ENCODE results near the gene CDKN1B. TPM values are rescaled to one million over a fixed set of nuclear protein-coding genes. Genes with fewer than 3 reads are reported as not detected.

Gene CDKN1B
- total RNA-seq: 23.6 to 28.3 TPM (median 25.0 TPM) in 3 replicates

GRCh38 chr12:12716793-12717585 lies at the start of gene CDKN1B:
Gene CDKN1B, plus strand, starts transcription at chr12:12717368. Its CDS starts 472 bp downstream, at chr12:12717840.
- peak within 1 kb of the TSS; percentile 95 for H3K27ac Mint-ChIP-seq
- peaks cover 53% of the 10 kb centered on the region for H3K4me1 Mint-ChIP-seq
- no peak for TF ChIP-seq CTCF (IDR thresholded peaks at IDR 0.05; ENCODE audit: unreplicated experiment)
- no peaks in the 10 kb centered on the region for H3K9me3 Mint-ChIP-seq
- H3K4me3 Mint-ChIP-seq: peak within 1 kb of the TSS; percentile 99
- DNase-seq (ENCODE audit: low spot score in 2 of 2, unreplicated experiment in 2 of 2): peak; percentile 63 to 75
- H3K27me3 Mint-ChIP-seq (ENCODE audit: low read depth): no peaks in the 10 kb centered on the region
- peaks cover 9% of the 10 kb centered on the region for H3K36me3 Mint-ChIP-seq

GRCh38 chr12:12668005-12668404 lies 49.2 kb upstream of the CDKN1B start:
- TF ChIP-seq CTCF (IDR thresholded peaks at IDR 0.05; ENCODE audit: unreplicated experiment): no peak
- Mint-ChIP-seq H3K9me3 (no peaks in the 10 kb centered on the region), H3K36me3 (no peaks in the 10 kb centered on the region), H3K27me3 (ENCODE audit: low read depth) (no peaks in the 10 kb centered on the region), H3K4me1 (peaks cover 2% of the 10 kb centered on the region), H3K4me3 (no peak overlapping the region), H3K27ac (no peak overlapping the region)
- no peak for DNase-seq (ENCODE audit: low spot score in 2 of 2, unreplicated experiment in 2 of 2)

GRCh38 chr12:12669020-12669419 lies 48.1 kb upstream of the CDKN1B start:
- no peak for TF ChIP-seq CTCF (IDR thresholded peaks at IDR 0.05; ENCODE audit: unreplicated experiment)
- no peak for DNase-seq (ENCODE audit: low spot score in 2 of 2, unreplicated experiment in 2 of 2)

GRCh38 chr12:12671850-12672660 lies 45.1 kb upstream of the CDKN1B start:
- Mint-ChIP-seq H3K4me3 (no peak overlapping the region), H3K27me3 (ENCODE audit: low read depth) (no peaks in the 10 kb centered on the region), H3K9me3 (no peaks in the 10 kb centered on the region), H3K36me3 (no peaks in the 10 kb centered on the region), H3K4me1 (no peaks in the 10 kb centered on the region), H3K27ac (no peak overlapping the region)
- TF ChIP-seq CTCF (IDR thresholded peaks at IDR 0.05; ENCODE audit: unreplicated experiment): no peak
- no peak for DNase-seq (ENCODE audit: low spot score in 2 of 2, unreplicated experiment in 2 of 2)

More at GRCh38 chr12:12669020-12669419, 48.1 kb upstream of the CDKN1B start:
- Mint-ChIP-seq H3K27ac (no peak overlapping the region), H3K36me3 (no peaks in the 10 kb centered on the region), H3K4me1 (peaks cover 2% of the 10 kb centered on the region), H3K27me3 (ENCODE audit: low read depth) (no peaks in the 10 kb centered on the region), H3K9me3 (no peaks in the 10 kb centered on the region), H3K4me3 (no peak overlapping the region)

- Mint-ChIP-seq H3K4me3 (no peak overlapping the region), H3K27ac (no peak overlapping the region), H3K9me3 (no peaks in the 10 kb centered on the region), H3K27me3 (ENCODE audit: low read depth) (no peaks in the 10 kb centered on the region), H3K4me1 (no peaks in the 10 kb centered on the region), H3K36me3 (no peaks in the 10 kb centered on the region)
- no peak for TF ChIP-seq CTCF (IDR thresholded peaks at IDR 0.05; ENCODE audit: unreplicated experiment)
- DNase-seq (ENCODE audit: low spot score in 2 of 2, unreplicated experiment in 2 of 2): no peak
Measured at GRCh38 chr12:12673296-12673695, 43.9 kb upstream of the CDKN1B start.
